ENCODE results near the gene GCH1.
"Not testable (repeated sequence)": the region's sequence is repeated elsewhere in the genome, so short reads cannot be mapped to it uniquely, and the experiment has no call there.

GCH1 gene

GRCh38 chr14:54906075-54906474 is 3.4 kb upstream of the GCH1 start:
- DNase-seq = no peak

DNA sequence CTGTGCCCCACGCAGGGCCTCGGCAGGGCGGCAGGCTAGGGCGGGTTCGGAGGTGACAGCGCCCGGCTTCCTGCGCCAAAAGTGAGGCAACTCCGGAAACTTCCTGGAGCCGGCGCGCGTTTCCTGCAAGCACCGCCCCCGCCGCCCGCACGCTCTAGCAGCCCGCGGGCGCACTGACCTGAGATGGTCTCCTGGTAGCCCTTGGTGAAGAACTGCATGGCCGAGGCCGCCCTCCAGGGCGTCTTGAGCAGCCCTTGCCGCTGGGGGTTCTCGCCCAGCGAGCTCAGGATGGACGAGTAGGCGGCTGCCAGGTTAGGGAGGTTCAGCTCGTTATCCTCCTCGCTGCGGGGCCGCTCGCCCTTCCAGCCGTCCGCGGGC is 494 bp downstream of the GCH1 start:
- peak; percentile 54 for DNase-seq

DNA sequence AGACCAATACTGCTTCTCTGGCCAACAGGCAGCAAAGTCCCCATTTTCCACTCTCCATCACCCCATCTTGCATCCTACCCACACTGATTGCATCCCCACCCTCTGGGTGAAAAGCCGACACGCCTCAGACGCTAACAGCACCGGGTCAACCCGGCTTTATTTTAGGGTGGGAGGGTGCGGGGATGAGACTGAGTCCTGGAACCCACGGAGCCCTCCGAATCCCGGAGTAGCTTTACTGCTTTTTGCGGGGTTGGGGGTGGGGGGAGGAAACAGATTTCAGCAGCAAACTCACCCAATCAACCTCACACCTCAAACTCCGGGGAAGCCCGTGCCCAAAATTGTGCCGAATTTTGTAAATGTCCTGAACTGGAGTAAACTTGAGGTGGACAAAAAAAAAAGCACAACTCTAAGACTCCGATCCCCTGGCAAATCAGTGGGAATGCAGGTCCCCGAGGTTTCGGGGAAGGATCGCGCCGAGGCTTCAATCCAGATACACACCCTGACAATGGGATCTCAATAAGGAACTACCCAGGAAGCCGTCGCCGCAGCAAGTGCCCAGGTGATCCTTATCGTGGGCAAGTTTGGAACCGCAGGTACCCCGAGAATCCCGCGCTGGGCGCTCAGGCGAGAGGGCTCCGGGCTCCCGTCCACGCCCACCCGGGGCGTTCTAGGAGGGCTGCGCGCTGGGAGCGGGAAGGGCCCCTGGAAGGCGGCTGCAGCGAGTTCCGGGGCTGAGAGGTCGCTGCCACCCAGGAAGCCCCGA is 1.1 kb downstream of the GCH1 start:
- DNase-seq = no peak

DNA sequence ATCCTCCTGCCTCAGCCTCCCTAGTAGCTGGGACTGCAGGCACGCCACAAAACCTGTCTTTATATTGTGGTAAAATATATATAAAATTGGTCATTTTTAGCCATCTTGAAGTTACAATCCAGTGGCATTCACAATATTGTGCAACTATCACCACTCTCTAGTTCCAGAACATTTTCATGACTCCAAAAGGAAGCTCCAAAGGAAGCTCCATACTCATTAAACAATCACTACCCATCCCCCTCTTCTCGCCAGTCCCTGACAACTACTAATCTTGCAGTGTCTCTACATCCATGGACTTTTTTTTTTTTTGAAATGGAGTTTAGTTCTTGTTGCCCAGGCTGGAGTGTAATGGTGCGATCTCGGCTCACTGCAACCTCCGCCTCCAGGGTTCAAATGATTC is 3.1 kb downstream of the GCH1 start:
- no peak for DNase-seq

DNA sequence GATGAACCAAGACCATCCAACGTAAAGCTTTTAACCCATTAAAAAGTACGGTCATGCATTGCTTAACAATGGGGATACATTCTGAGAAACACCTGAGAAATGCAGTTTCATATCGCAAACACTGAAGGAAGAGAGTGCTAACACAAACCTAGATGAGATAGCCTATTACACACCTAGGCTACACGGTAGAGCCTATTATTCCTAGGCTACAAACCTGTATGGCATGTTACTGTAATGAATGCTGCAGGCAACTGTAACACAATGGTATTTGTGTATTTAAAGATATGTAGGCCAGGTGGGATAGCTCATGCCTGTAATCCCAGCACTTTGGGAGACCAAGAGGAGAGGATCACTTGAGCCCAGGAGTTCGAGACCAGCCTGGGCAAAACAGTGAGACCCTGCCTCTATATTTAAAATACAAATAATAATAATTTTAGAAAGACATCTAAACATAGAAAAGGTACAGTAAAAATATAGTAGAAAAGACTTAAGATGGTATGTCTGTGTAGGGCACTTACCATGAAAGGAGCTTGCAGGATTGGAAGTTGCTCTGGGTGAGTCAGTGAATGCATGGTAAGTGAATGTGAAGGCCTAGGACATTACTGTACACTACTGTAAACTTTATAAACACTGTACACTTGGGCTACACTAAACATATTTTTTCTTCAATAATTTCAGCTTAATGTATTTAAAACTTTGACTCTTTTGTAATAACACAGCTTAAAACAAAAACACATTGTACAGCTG is 4.6 kb downstream of the GCH1 start:
- not testable (repeated sequence) for DNase-seq

DNA sequence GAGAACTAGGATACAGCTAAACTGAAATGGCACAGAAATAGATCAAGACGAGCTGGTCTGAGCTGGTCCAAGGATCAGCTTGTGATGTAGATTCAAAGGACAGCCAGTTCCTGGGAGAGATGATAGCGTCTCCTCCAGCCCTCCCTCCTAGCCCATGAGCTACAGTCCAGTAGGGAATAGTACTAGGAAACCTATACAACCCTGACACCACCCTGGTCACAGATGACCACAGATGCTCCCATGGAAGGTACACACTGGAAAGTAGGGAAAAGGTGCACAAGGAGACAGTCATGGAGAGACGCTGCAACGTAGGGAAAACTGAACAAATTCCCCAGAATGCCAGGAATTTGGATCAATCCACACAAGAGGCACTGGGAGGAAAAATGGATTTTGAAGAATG is 6.9 kb downstream of the GCH1 start:
- DNase-seq = no peak

DNA sequence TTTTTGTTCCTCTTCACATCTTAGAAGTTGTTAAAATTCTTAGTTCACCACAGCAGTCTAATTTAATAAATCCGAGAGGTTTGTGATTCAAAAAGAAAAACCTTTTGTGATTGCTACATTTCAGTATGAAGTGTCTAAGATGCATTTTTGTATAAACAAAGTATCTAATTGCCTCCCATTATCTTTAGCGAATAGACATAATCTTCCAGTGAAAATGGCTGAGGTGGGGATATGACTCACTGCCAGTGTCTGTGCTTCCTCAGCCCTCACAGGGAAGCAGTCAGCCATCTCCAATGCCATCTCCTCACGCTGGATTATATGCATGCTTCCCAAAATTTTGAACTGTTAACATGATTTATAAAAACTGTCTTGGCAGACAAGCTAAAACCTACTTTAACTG is 7.6 kb downstream of the GCH1 start:
- no peak for DNase-seq

DNA sequence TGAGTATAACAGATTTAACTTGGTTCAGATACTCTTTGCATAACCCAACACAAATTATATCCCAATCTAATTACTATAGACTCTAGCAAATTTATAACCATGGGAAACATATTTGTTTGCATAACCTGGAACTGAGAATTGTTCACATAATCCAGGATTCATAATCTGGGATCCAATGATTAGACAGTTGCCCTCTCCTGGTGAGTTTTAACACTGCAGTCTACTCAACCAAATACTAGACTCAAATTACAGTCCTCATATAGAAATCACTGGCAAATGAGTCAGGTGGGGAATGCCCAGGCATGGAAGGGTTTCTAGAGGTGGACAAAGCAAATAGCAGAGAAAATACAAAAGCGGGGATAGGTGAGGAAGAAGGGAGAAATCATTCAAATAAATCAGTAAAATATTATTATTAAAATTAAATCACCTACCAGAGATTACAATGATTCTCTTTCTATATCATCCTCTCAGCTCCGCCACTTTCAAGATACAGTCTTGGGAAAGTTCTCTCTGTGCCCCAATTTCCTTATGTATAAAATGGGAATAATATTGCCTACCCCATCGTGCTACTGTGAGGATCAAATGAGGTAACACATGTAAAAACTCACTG is 9.4 kb downstream of the GCH1 start:
- peak; percentile 24 for DNase-seq

- no peak for DNase-seq
Measured at GRCh38 chr14:54891471-54892245, 11.0 kb downstream of the GCH1 start.

GRCh38 chr14:54890788-54891187 is 11.8 kb downstream of the GCH1 start:
- no peak for DNase-seq

- DNase-seq = no peak
Measured at GRCh38 chr14:54889919-54890318, 12.7 kb downstream of the GCH1 start.

- DNase-seq = no peak
Measured at GRCh38 chr14:54882521-54882920, 20.1 kb downstream of the GCH1 start.

DNA sequence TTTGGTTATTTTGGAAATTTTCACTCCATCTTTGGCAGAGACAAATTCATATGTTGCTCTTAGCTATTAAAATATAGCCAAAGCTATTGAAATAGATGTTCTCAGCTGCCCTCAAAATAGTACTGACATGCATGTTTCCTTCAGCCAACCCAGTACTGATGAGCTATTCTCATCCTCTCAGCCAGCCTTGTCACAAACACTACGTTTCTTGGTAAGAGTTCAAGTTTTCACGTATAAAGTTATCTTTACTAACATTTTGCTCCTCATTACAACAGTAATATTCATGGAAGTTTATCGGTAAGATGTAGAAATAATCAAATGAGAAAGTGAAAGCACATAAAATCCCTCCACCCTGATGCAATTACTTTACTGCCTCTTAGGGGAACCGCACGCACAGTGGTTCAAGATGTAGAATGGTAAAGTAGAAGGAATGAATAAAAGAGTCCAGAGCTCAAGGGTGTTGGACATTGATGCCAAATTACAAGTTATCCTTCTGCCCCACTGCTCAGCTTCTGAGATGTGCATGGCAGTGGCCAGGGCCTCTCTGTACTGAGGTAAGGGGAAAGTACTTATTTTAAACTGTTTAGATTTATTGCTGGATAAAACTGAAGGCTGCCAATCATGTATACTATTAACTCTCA is 20.7 kb downstream of the GCH1 start:
- no peak for DNase-seq

DNA sequence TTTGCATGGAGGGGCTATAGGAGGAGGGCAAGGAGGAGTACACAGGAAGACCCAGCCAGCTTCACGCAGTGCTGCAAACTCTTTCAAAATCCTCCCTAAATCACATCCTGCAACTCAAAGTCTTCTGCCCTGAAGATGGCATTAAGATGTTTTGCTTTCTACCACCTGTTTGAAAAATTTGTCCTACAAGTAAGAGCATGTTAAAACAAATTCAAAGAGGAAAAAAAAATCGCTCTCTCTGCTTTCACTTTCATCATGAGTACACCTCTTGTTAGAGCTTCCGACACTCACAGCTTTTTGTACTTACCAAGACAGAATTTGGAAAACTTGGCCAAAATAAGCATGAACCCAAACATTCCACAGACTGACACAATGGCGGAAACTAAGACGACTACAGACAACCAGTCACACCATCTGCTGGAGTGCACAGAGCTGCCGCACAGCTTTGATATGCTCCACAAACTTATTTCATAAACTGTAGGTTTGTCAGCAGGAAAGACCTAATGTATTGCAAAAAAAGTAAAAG is 21.3 kb downstream of the GCH1 start:
- DNase-seq = no peak

- DNase-seq = no peak
Measured at GRCh38 chr14:54877703-54878021, 25.0 kb downstream of the GCH1 start.

- DNase-seq = no peak
Measured at GRCh38 chr14:54877015-54877702, 25.5 kb downstream of the GCH1 start.

- not testable (repeated sequence) for DNase-seq
Measured at GRCh38 chr14:54875648-54876047, 27.0 kb downstream of the GCH1 start.

DNA sequence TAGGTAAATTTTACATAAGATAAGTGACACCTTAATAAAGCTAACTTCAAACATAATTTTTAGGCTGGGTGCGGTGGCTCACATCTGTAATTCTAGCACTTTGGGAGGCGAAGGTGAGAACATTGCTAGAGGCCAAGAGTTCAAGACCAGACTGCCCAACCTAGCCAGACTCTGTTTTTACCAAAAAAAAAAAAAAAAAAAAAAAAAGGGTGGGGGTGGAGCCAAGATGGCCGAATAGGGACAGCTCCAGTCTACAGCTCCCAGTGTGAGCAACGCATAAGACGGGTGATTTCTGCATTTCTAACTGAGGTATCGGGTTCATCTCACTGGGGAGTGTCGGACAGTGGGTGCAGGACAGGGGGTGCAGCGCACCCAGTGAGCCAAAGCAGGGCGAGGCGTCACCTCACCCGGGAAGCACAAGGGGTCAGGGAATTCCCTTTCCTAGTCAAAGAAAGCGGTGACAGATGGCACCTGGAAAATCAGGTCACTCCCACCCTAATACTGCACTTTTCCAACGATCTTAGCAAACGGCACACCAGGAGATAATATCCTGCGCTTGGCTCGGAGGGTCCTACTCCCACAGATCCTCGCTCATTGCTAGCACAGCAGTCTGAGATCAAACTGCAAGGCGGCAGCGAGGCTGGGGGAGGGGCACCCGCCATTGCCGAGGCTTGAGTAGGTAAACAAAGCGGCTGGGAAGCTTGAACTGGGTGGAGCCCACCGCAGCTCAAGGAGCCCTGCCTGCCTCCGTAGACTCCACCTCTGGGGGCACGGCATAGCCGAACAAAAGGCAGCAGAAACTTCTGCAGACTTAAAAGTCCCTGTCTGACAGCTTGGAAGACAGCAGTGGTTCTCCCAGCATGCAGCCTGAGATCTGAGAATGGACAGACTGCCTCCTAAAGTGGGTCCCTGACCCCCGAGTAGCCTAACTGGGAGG is 32.2 kb downstream of the GCH1 start:
- peak; percentile 33 for DNase-seq

DNA sequence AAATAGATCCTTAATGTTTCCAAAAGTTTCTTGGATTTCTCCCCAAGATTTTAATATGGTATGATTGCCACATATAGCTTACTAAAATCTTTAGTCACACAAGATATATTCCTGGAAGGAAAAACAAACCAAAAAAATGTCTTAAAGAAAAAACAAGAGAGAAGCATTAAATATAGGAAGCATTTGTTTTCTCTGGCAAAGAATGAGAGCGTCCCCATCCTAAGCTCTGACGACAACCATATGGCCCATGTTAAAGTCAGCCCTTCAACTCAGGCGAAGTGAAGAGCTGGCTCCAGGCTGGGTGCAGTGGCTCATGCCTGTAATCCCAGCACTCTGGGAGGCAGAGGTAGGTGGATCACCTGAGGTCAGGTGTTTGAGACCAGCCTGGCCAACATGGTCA is 35.6 kb downstream of the GCH1 start:
- DNase-seq = no peak

DNA sequence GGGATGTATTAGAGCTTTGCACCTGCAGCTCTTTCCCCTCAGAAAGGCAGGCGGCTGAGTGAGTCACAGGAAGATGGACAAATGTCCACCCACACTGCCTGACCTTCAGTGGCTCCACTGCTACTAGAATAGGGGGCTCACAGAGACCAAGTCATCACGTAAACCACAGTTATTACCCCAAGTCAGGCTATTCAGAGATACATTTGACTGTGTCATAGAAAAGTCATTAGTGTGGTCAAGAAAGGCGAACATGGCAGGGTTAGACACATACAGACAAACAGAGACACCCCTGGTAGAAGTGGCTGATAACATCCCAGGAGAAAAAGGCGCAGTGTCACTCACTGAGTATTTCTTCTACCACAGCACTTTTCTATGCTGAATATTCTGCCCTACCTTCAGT is 36.0 kb downstream of the GCH1 start:
- DNase-seq = no peak

DNA sequence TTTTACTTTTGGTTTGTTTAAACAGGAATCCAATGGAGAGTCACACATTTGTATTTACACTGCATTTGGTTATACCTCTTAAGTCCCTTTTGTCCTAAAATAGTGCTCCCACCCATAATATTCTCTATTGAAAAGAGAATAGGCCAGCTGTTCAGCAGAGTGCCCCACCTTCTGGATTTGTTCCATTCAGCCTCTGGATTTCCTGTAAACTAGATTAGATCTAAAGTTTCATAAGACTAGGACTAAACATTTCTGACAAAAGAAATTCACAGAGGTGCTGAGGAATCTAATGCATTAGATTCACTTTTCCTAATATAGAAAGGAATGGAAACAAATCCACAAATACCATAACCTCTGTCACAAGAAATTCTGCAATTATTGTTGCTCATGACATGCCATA is 38.1 kb downstream of the GCH1 start:
- no peak for DNase-seq

Data from NCI-H1092 (cell line).